ENCODE data around the gene CD4. TPM values are rescaled to one million over a fixed set of nuclear protein-coding genes. Genes with fewer than 3 reads are reported as not detected.

CD4 gene
- total RNA-seq, 1 donor from 2014 or later: 0.75 TPM

DNA sequence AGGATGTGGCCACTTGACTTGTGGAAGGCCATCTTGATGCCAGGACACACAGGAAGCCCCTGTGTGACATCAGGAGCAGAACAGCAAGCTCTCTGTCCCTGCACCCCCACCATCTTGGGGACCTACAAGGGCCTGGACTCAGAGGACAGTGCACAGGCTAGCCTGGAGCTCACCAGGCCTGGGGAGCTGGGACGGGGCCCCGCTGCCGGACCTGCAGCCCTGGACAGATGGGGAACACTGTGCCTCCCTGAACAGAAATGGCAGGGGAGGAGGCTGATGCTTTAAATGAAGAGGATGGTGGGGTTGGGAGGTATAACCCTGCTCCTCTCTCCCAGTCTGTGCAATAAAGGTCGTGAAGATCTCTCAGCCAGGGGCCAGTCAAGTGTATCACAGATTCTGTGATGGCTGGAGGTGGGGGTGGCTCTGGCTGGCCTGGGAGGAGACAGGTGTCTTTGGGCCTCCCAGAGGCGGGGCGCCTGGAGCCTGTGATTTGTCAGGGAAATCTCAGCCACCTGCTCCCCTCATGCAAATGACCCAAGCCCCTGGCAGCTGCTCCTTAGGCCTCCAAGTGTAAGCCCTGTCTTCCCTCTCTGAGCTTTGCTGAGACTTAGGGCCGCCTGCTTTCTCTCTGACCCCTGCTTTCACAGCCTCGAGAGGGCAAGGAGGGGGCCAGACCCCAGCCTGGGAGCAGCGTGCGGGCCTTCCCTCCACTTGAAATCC is 50.3 kb downstream of the CD4 start:
- TF ChIP-seq, protein P1, sequence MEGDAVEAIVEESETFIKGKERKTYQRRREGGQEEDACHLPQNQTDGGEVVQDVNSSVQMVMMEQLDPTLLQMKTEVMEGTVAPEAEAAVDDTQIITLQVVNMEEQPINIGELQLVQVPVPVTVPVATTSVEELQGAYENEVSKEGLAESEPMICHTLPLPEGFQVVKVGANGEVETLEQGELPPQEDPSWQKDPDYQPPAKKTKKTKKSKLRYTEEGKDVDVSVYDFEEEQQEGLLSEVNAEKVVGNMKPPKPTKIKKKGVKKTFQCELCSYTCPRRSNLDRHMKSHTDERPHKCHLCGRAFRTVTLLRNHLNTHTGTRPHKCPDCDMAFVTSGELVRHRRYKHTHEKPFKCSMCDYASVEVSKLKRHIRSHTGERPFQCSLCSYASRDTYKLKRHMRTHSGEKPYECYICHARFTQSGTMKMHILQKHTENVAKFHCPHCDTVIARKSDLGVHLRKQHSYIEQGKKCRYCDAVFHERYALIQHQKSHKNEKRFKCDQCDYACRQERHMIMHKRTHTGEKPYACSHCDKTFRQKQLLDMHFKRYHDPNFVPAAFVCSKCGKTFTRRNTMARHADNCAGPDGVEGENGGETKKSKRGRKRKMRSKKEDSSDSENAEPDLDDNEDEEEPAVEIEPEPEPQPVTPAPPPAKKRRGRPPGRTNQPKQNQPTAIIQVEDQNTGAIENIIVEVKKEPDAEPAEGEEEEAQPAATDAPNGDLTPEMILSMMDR (conservative IDR thresholded peaks at IDR 0.05; ENCODE audit: low read depth, low read length): no peak
- no peak for DNase-seq (ENCODE audit: low read depth)
- H3K4me3 ChIP-seq (ENCODE audit: low read depth, low read length): no peak overlapping the region

GRCh38 chr12:6840330-6840729 is 51.0 kb downstream of the CD4 start:
- DNase-seq (ENCODE audit: low read depth): no peak
- H3K4me3 ChIP-seq (ENCODE audit: low read depth, low read length): no peak overlapping the region
- TF ChIP-seq, protein P1 (conservative IDR thresholded peaks at IDR 0.05; ENCODE audit: low read depth, low read length): no peak

DNA sequence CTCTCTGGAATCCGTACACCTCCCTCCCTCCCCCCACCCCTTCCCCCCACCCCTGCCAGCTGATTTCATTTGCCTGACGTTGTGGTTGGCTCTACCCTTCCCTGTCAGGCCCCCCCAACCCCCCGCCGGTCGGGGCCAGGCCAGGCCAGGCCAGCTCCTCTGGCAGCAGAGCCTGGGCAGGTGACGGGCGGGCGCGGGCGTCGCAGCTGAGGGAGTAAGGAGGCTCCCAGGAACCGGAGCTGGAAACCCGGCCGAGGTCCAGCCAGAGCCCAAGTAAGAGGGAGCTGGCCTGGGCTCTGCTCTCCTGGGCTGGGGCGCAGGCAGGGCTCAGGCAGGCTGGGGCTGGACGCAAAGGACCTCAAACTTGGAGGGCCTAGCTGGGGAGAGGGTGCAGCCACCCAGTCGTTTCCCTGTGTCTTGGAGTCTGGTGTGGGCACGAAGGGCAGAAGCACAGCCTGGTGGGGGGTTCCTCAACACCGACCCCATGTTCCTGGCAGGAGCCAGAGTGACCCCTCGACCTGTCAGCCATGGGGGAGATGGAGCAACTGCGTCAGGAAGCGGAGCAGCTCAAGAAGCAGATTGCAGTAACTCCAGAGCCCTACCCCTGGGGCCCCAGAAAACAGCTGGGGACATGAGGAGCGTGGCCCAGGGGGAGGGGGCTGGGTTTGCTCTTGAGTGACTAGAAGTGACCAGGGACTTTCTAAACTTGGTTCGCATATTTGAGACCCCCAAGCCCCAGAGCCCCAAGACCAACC is 51.6 kb downstream of the CD4 start, which contains the start of gene GNB3:
GNB3 (plus strand) TSS at position 165 of the 755 bp plus-strand sequence; CDS start at position 528, 363 bp downstream.
- TF ChIP-seq, protein P1 (conservative IDR thresholded peaks at IDR 0.05; ENCODE audit: low read depth, low read length): no peak
- no peak for DNase-seq (ENCODE audit: low read depth)
- H3K4me3 ChIP-seq (ENCODE audit: low read depth, low read length): no peak within 1 kb of the TSS

DNA sequence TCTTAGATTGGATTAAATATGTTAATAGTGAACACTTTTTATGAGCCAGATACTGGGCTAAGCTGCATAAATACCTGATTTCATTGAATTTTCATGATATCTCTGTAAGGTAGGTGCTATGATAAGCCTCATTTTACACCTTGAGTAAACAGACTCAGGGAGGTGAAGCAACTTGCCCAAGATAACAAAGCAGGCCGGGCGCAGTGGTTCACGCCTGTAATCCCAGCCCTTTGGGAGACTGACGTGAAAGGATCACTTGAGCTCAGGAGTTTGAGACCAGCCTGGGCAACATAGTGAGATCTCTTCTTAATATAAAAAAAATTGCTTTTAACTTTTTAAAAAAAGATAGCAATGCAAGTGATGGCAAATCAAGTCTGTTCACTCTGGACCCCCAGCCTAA is 52.7 kb downstream of the CD4 start:
- TF ChIP-seq, protein P1 (conservative IDR thresholded peaks at IDR 0.05; ENCODE audit: low read depth, low read length): no peak
- no peak for DNase-seq (ENCODE audit: low read depth)
- H3K4me3 ChIP-seq (ENCODE audit: low read depth, low read length): no peak overlapping the region

DNA sequence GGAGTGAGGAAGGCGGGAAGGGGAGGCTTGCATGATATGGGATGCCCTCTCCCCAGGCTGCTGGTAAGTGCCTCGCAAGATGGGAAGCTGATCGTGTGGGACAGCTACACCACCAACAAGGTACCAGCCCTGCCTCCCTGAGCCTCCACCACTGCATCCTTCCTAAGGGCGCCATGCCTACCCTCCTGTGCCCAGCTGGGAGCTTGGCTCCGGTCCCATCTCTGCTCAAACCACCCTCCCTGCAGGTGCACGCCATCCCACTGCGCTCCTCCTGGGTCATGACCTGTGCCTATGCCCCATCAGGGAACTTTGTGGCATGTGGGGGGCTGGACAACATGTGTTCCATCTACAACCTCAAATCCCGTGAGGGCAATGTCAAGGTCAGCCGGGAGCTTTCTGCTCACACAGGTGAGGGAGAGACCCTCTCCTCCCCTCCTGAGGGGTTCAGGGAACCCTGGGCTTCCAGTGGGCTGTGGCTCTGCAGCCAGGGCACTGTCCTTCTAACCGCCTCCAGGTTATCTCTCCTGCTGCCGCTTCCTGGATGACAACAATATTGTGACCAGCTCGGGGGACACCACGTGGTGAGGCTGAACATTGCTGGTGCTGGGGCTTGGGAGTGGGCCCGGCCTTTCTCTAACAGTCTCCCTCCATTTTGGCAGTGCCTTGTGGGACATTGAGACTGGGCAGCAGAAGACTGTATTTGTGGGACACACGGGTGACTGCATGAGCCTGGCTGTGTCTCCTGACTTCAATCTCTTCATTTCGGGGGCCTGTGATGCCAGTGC is 54.0 kb downstream of the CD4 start:
- TF ChIP-seq, protein P1 (conservative IDR thresholded peaks at IDR 0.05; ENCODE audit: low read depth, low read length): no peak
- DNase-seq (ENCODE audit: low read depth): no peak
- no peak overlapping the region for H3K4me3 ChIP-seq (ENCODE audit: low read depth, low read length)

DNA sequence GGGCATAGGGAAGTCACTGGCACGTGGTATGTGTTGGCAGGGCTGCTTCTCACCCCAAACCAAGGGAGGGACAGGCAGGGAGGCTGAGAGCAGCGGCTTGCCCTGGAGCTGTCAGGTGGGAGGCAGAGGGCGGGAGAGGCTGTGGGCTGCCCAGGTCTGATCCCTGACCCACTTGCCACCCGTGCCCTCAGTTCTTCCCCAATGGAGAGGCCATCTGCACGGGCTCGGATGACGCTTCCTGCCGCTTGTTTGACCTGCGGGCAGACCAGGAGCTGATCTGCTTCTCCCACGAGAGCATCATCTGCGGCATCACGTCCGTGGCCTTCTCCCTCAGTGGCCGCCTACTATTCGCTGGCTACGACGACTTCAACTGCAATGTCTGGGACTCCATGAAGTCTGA is 56.1 kb downstream of the CD4 start:
- no peak for DNase-seq (ENCODE audit: low read depth)
- TF ChIP-seq, protein P1 (conservative IDR thresholded peaks at IDR 0.05; ENCODE audit: low read depth, low read length): no peak
- no peak overlapping the region for H3K4me3 ChIP-seq (ENCODE audit: low read depth, low read length)

Measured in epithelial cell of proximal tubule (primary cell).